ENCODE measurements around the gene SCYGR2. TPM values are rescaled to one million over a fixed set of nuclear protein-coding genes. Genes with fewer than 3 reads are reported as not detected.

SCYGR2 gene
- total and polyA plus RNA-seq, 2 experiments from 2014 or later: not detected

- Histone ChIP-seq H3F3A (ENCODE audit: insufficient read depth) (peaks cover 14% of the 10 kb centered on the region; the same call in 1 of the 2 replicates), H3K36me3 (ENCODE audit: low read depth) (peaks cover 9% of the 10 kb centered on the region; the same call in 1 of the 2 replicates), H3K9me2 (ENCODE audit: insufficient read depth) (no peaks in the 10 kb centered on the region), H3K9me3 (ENCODE audit: low read depth) (no peaks in the 10 kb centered on the region), H3K79me2 (ENCODE audit: insufficient read depth) (no peaks in the 10 kb centered on the region), H3K4me2 (ENCODE audit: unreplicated experiment) (no peak overlapping the region), H4K20me1 (ENCODE audit: insufficient read depth) (no peaks in the 10 kb centered on the region), H2AFZ (no peak overlapping the region), H3K27me3 (replicated peaks; ENCODE audit: insufficient read depth) (no peaks in the 10 kb centered on the region), H3K9ac (no peak overlapping the region), H3K4me1 (ENCODE audit: insufficient read depth) (no peaks in the 10 kb centered on the region), H3K4me3 (no peak overlapping the region), H3K27ac (no peak overlapping the region)
- WGBS, 2 experiments (ENCODE audit: low coverage in 1 of 2, low lambda C conversion rate in 2 of 2, missing lambda C conversion rate in 2 of 2): 73 to 83% methylated on average over 3 of the region's 3 CpGs
- in situ Hi-C loops (cut with MboI): no loop called here
- DNase-seq: no peak
- TF ChIP-seq EZH2 (IDR thresholded peaks at IDR 0.05; ENCODE audit: insufficient read depth, poor library complexity, severe bottlenecking) (no peak), EZH2phosphoT487 (IDR thresholded peaks at IDR 0.05; ENCODE audit: insufficient read depth, low read depth) (no peak)
Measured at GRCh38 chr2:227566012-227566411, 32.7 kb upstream of the SCYGR2 start.

GRCh38 chr2:227568852-227569169, 29.9 kb upstream of the SCYGR2 start:
- Histone ChIP-seq H3K36me3 (ENCODE audit: low read depth) (no peaks in the 10 kb centered on the region), H2AFZ (no peak overlapping the region), H3K27me3 (replicated peaks; ENCODE audit: insufficient read depth) (no peaks in the 10 kb centered on the region), H3K4me2 (ENCODE audit: unreplicated experiment) (no peak overlapping the region), H3K4me3 (no peak overlapping the region), H3K9ac (no peak overlapping the region), H3F3A (ENCODE audit: insufficient read depth) (peaks cover 33% of the 10 kb centered on the region), H3K27ac (no peak overlapping the region), H3K79me2 (ENCODE audit: insufficient read depth) (no peaks in the 10 kb centered on the region), H3K9me2 (ENCODE audit: insufficient read depth) (no peaks in the 10 kb centered on the region), H3K4me1 (ENCODE audit: insufficient read depth) (no peaks in the 10 kb centered on the region), H4K20me1 (ENCODE audit: insufficient read depth) (no peaks in the 10 kb centered on the region), H3K9me3 (ENCODE audit: low read depth) (no peaks in the 10 kb centered on the region)
- 69 to 75% methylated on average over 2 of the region's 2 CpGs for WGBS, 2 experiments (ENCODE audit: low coverage in 1 of 2, low lambda C conversion rate in 2 of 2, missing lambda C conversion rate in 2 of 2)
- TF ChIP-seq EZH2phosphoT487 (IDR thresholded peaks at IDR 0.05; ENCODE audit: insufficient read depth, low read depth): no peak
- no peak for TF ChIP-seq EZH2 (IDR thresholded peaks at IDR 0.05; ENCODE audit: insufficient read depth, poor library complexity, severe bottlenecking)
- no peak for DNase-seq
- in situ Hi-C loops (cut with MboI): no loop called here

GRCh38 chr2:227570615-227571014, 28.1 kb upstream of the SCYGR2 start:
- Histone ChIP-seq H3K4me3 (no peak overlapping the region), H3K9me3 (ENCODE audit: low read depth) (no peaks in the 10 kb centered on the region), H4K20me1 (ENCODE audit: insufficient read depth) (no peaks in the 10 kb centered on the region), H3K9ac (no peak overlapping the region), H3K79me2 (ENCODE audit: insufficient read depth) (no peaks in the 10 kb centered on the region), H3K27ac (no peak overlapping the region), H3K4me1 (ENCODE audit: insufficient read depth) (no peaks in the 10 kb centered on the region), H2AFZ (no peak overlapping the region), H3K9me2 (ENCODE audit: insufficient read depth) (no peaks in the 10 kb centered on the region), H3F3A (ENCODE audit: insufficient read depth) (peaks cover 33% of the 10 kb centered on the region), H3K36me3 (ENCODE audit: low read depth) (no peaks in the 10 kb centered on the region), H3K4me2 (ENCODE audit: unreplicated experiment) (no peak overlapping the region), H3K27me3 (replicated peaks; ENCODE audit: insufficient read depth) (no peaks in the 10 kb centered on the region)
- TF ChIP-seq EZH2phosphoT487 (IDR thresholded peaks at IDR 0.05; ENCODE audit: insufficient read depth, low read depth) (no peak), EZH2 (IDR thresholded peaks at IDR 0.05; ENCODE audit: insufficient read depth, poor library complexity, severe bottlenecking) (no peak)
- in situ Hi-C loops (cut with MboI): no loop called here
- DNase-seq: no peak
- 5 to 6% methylated on average over 1 of the region's 1 CpG for WGBS, 2 experiments (ENCODE audit: low coverage in 1 of 2, low lambda C conversion rate in 2 of 2, missing lambda C conversion rate in 2 of 2)

- Histone ChIP-seq H3K4me2 (ENCODE audit: unreplicated experiment) (no peak overlapping the region), H3K9me3 (ENCODE audit: low read depth) (no peaks in the 10 kb centered on the region), H3K27me3 (replicated peaks; ENCODE audit: insufficient read depth) (no peaks in the 10 kb centered on the region), H4K20me1 (ENCODE audit: insufficient read depth) (0 out of 2 replicates have a peak, but pooled peaks cover 3% of the 10 kb centered on the region), H3K4me3 (no peak overlapping the region), H3K9ac (no peak overlapping the region), H2AFZ (no peak overlapping the region), H3K27ac (no peak overlapping the region), H3F3A (ENCODE audit: insufficient read depth) (peaks cover 28% of the 10 kb centered on the region), H3K4me1 (ENCODE audit: insufficient read depth) (no peaks in the 10 kb centered on the region), H3K36me3 (ENCODE audit: low read depth) (no peaks in the 10 kb centered on the region), H3K79me2 (ENCODE audit: insufficient read depth) (no peaks in the 10 kb centered on the region), H3K9me2 (ENCODE audit: insufficient read depth) (no peaks in the 10 kb centered on the region)
- TF ChIP-seq EZH2 (IDR thresholded peaks at IDR 0.05; ENCODE audit: insufficient read depth, poor library complexity, severe bottlenecking) (no peak), EZH2phosphoT487 (IDR thresholded peaks at IDR 0.05; ENCODE audit: insufficient read depth, low read depth) (no peak)
- peak; percentile 14 for DNase-seq
- in situ Hi-C loops (cut with MboI): no loop called here
Measured at GRCh38 chr2:227576110-227576509, 22.6 kb upstream of the SCYGR2 start.

- no peaks in the 10 kb centered on the region for H3K4me1 ChIP-seq (ENCODE audit: insufficient read depth)
- no peaks in the 10 kb centered on the region for H3K9me2 ChIP-seq (ENCODE audit: insufficient read depth)
- in situ Hi-C loops (cut with MboI): no loop called here
- no peak overlapping the region for H3K9ac ChIP-seq
- 0 out of 2 replicates have a peak, but pooled peaks cover 3% of the 10 kb centered on the region for H4K20me1 ChIP-seq (ENCODE audit: insufficient read depth)
- H3K4me2 ChIP-seq (ENCODE audit: unreplicated experiment): no peak overlapping the region
- H3K27me3 ChIP-seq (replicated peaks; ENCODE audit: insufficient read depth): no peaks in the 10 kb centered on the region
- no peak overlapping the region for H2AFZ ChIP-seq
- no peaks in the 10 kb centered on the region for H3K9me3 ChIP-seq (ENCODE audit: low read depth)
- TF ChIP-seq EZH2 (IDR thresholded peaks at IDR 0.05; ENCODE audit: insufficient read depth, poor library complexity, severe bottlenecking): no peak
- no peak for TF ChIP-seq EZH2phosphoT487 (IDR thresholded peaks at IDR 0.05; ENCODE audit: insufficient read depth, low read depth)
- H3F3A ChIP-seq (ENCODE audit: insufficient read depth): peaks cover 21% of the 10 kb centered on the region
- WGBS, 2 experiments (ENCODE audit: low coverage in 1 of 2, low lambda C conversion rate in 2 of 2, missing lambda C conversion rate in 2 of 2): 84 to 86% methylated on average over 2 of the region's 2 CpGs
- no peak overlapping the region for H3K4me3 ChIP-seq
- DNase-seq: no peak
- H3K36me3 ChIP-seq (ENCODE audit: low read depth): no peaks in the 10 kb centered on the region
- no peaks in the 10 kb centered on the region for H3K79me2 ChIP-seq (ENCODE audit: insufficient read depth)
- no peak overlapping the region for H3K27ac ChIP-seq
Measured at GRCh38 chr2:227576812-227577211, 21.9 kb upstream of the SCYGR2 start.

Measured in GM23248 (cell line).